LNCAP (cell line): Measurements from ENCODE around the gene SH3RF3.

ENCODE experiments used
- CTCF ChIP-seq: fragments of 450-650 bp; IDR thresholded peaks from 2 replicates; pipeline ENCODE4 v1.5.1; 2017; ENCODE audit warnings: mild to moderate bottlenecking

Gene SH3RF3

GRCh38 chr2:109479804-109480203 is 350.8 kb downstream of the SH3RF3 start:
- no peak for TF ChIP-seq CTCF

- no peak for TF ChIP-seq CTCF
Measured at GRCh38 chr2:109480486-109481195, 351.6 kb downstream of the SH3RF3 start.

- no peak for TF ChIP-seq CTCF
Measured at GRCh38 chr2:109481196-109481555, 352.2 kb downstream of the SH3RF3 start.

GRCh38 chr2:109481599-109481998 is 352.6 kb downstream of the SH3RF3 start:
- TF ChIP-seq CTCF, result no peak

GRCh38 chr2:109482361-109482861 is 353.4 kb downstream of the SH3RF3 start:
- TF ChIP-seq CTCF, result no peak

- TF ChIP-seq CTCF, result no peak
Measured at GRCh38 chr2:109486711-109487535, 357.9 kb downstream of the SH3RF3 start.

GRCh38 chr2:109487536-109487869 is 358.5 kb downstream of the SH3RF3 start:
- TF ChIP-seq CTCF, result no peak
